Liver (tissue), 9 donors: ENCODE data around the gene CGN. TPM values are rescaled to one million over a fixed set of nuclear protein-coding genes. Genes with fewer than 3 reads are reported as not detected.

Experiments
- DNase-seq: peaks from one replicate; pipeline ENCODE4 v3.0.0-alpha.2; 2017; ENCODE audit warnings: low spot score
- H3K27ac ChIP-seq, 2 donors: one replicate each; pipeline ENCODE4 v1.7.0; 2013; ENCODE audit warnings: inconsistent platforms in 2 of 2, low read length in 2 of 2, control low read depth in 1 of 2, low read depth in 1 of 2, mild to moderate bottlenecking in 1 of 2
- H3K27me3 ChIP-seq, 4 donors: one replicate each; pipeline versions ENCODE4 v1.6.1 to v1.7.0; 2013; ENCODE audit warnings: low read length in 3 of 4, inconsistent platforms in 1 of 4, mild to moderate bottlenecking in 1 of 4, moderate library complexity in 1 of 4; ENCODE audit not compliant: control insufficient read depth in 4 of 4, insufficient read depth in 4 of 4
- H3K36me3 ChIP-seq, 4 donors: one replicate each; pipeline versions ENCODE4 v1.6.1 to v1.7.0; 2013; ENCODE audit warnings: low read length in 3 of 4, mild to moderate bottlenecking in 3 of 4, low read depth in 1 of 4, moderate library complexity in 1 of 4; ENCODE audit not compliant: control insufficient read depth in 4 of 4, insufficient read depth in 3 of 4
- H3K4me1 ChIP-seq, 4 donors: one replicate each; pipeline versions ENCODE4 v1.6.1 to v1.7.0; 2013; ENCODE audit warnings: low read length in 3 of 4, mild to moderate bottlenecking in 3 of 4, moderate library complexity in 1 of 4; ENCODE audit not compliant: control insufficient read depth in 4 of 4, insufficient read depth in 4 of 4
- H3K4me3 ChIP-seq, 3 donors: one replicate each; pipeline versions ENCODE4 v1.6.1 to v1.7.0; 2013; ENCODE audit warnings: low read length in 3 of 3, control low read depth in 1 of 3, low read depth in 1 of 3, mild to moderate bottlenecking in 1 of 3
- H3K9ac ChIP-seq, 2 donors: one replicate each; pipeline ENCODE4 v1.7.0; 2013; ENCODE audit warnings: low read length in 2 of 2, mild to moderate bottlenecking in 2 of 2, moderate library complexity in 2 of 2, control low read depth in 1 of 2, low read depth in 1 of 2
- H3K9me3 ChIP-seq, 4 donors: one replicate each; pipeline versions ENCODE4 v1.6.1 to v1.7.0; 2013; ENCODE audit warnings: low read length in 3 of 4; ENCODE audit not compliant: control insufficient read depth in 4 of 4
- EGR1 ChIP-seq, 2 donors: IDR thresholded peaks; 2 replicates each; pipeline ENCODE4 v1.6.1; 2016 to 2018; ENCODE audit warnings: antibody characterized with exemption in 2 of 2, low read depth in 2 of 2
- FOXA1 ChIP-seq: IDR thresholded peaks from 2 replicates; pipeline ENCODE4 v1.6.1; 2016; ENCODE audit warnings: antibody characterized with exemption
- FOXA2 ChIP-seq: IDR thresholded peaks from 2 replicates; pipeline ENCODE4 v1.6.1; 2016; ENCODE audit warnings: antibody characterized with exemption
- GABPA ChIP-seq, 2 donors: IDR thresholded peaks in 1 of 2; conservative IDR thresholded peaks in 1 of 2; 2 replicates each; pipeline ENCODE4 v1.6.1; 2016; ENCODE audit warnings: antibody characterized with exemption in 2 of 2, mild to moderate bottlenecking in 1 of 2, moderate library complexity in 1 of 2
- HNF4A ChIP-seq, 2 donors: conservative IDR thresholded peaks; 2 replicates each; pipeline ENCODE4 v1.6.1; 2016; ENCODE audit warnings: antibody characterized with exemption in 2 of 2, mild to moderate bottlenecking in 2 of 2
- JUND ChIP-seq, 2 donors: IDR thresholded peaks; 2 replicates each; pipeline ENCODE4 v1.6.1; 2016; ENCODE audit warnings: antibody characterized with exemption in 2 of 2
- SP1 ChIP-seq: IDR thresholded peaks from 2 replicates; pipeline ENCODE4 v1.6.1; 2018; ENCODE audit warnings: antibody characterized with exemption, mild to moderate bottlenecking
- TAF1 ChIP-seq: conservative IDR thresholded peaks from 2 replicates; pipeline ENCODE4 v1.6.1; 2016; ENCODE audit warnings: antibody characterized with exemption, mild to moderate bottlenecking
- YY1 ChIP-seq: IDR thresholded peaks from 2 replicates; pipeline ENCODE4 v1.6.1; 2016; ENCODE audit warnings: antibody characterized with exemption, mild to moderate bottlenecking
- whole genome bisulfite sequencing: extraction: QIAGEN DNeasy Blood & Tissue Kit; methylation state at CpG from one replicate; pipeline ENCODE4 v1.1.7; 2013; 5-methylcytosine and 5-hydroxymethylcytosine counted together
- polyA plus RNA-seq, 2 donors: library from polyadenylated mRNA; stranded (reverse) in 1 of 2; unstranded in 1 of 2; fragments of 200-250 nt in 1 of 2; fragments of >200 nt in 1 of 2; fragmentation: Nextera tagmentation in 1 of 2; extraction: Ambion mirVana in 1 of 2; gene quantifications; one replicate each; pipeline versions ENCODE4 v1.2.1 to v1.2.3, GENCODE V29; 2013 to 2015
- total RNA-seq, 2 donors: library from RNA; depleted of rRNA; stranded (reverse); fragments of >200 nt; gene quantifications; one replicate each; pipeline ENCODE4 v1.2.3, GENCODE V29; 2014
- TF ChIP-seq, protein P1 (sequence below): IDR thresholded peaks from 2 replicates; pipeline ENCODE4 v1.6.1; 2016; ENCODE audit warnings: antibody characterized with exemption, mild to moderate bottlenecking
- TF ChIP-seq, protein P2 (sequence below): IDR thresholded peaks from 2 replicates; pipeline ENCODE4 v1.6.1; 2016; ENCODE audit warnings: antibody characterized with exemption
- TF ChIP-seq, protein P3 (sequence below): IDR thresholded peaks from 2 replicates; pipeline ENCODE4 v1.6.1; 2016; ENCODE audit warnings: antibody characterized with exemption
- TF ChIP-seq, protein P4 (sequence below): fragments of 150-350 bp; IDR thresholded peaks from 2 replicates; pipeline ENCODE4 v1.5.1; 2017; ENCODE audit warnings: improper control_type of control experiment, low read depth, low read length; ENCODE audit not compliant: missing input control
- TF ChIP-seq, protein P5 (sequence below): IDR thresholded peaks from 2 replicates; pipeline ENCODE4 v1.6.1; 2016; ENCODE audit warnings: antibody characterized with exemption
- donor health status: healthy.
- donor health status: healthy.
- donor health status: healthy.
- donor health status: healthy.
- donor health status: healthy.

CGN gene
- total and polyA plus RNA-seq, 4 donors: 16.9 to 48.9 (median 19.4) TPM

DNA sequence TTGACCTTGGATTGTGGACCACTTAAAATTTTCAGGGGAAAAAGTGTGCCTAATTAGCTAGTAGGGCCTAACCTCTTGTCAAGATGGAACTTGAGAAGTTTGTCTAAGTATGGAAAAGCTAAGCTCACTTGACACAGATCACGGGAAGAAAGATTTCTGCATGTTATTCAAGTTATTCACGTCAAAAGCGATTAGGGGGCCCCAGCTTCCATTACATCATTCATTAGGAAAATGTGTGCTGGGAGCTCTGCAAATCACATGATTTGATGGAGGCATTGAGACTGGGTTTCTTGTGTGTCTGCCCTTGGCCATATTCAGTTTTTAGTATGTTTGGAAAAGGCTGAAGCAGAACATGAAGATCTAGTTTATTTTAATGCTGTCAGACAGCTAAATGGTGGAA lies 36.4 kb upstream of the CGN start (continued):
- TF ChIP-seq FOXA2 (no peak), FOXA1 (no peak), TAF1 (no peak), YY1 (no peak)

DNA sequence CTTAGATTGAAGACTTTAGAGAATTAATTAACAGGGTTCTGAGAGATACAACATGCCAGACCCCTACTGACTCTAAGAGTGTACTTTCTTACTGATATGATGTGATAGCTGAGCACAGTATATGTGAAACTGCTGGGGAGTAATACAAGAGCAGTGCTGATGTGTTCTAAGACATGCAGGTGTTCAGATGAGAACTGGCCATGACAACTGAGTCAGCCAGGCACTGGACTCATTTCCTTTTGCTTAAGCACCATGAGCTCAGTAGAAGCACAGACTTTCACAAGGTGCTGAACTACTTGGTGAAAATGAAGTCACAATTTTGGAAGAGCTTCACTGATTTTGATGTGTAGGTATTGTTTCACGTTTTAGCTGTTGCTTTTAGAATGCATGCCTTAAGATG lies 36.0 kb upstream of the CGN start:
- H3K27ac ChIP-seq: no peak overlapping the region
- H3K9ac ChIP-seq: no peak overlapping the region

DNA sequence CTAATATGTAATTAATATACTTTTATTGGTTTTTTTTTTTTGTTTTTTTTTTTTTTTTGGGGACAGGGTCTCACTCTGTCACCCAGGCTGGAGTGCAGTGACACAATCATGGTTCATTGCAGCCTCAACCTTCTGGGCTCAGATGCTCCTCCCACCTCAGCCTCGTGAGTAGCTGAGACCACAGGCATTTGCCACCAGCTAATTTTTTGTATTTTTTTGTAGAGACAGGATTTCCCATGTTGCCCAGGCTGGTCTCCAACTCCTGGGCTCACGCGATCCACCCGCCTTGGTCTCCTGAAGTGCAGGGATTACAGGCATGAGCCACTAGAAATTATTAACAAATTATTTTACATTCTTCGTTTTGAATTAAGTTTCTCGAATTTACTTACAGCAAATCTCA lies 35.1 kb upstream of the CGN start:
- Histone ChIP-seq H3K9ac (no peak overlapping the region), H3K4me1 (no peaks in the 10 kb centered on the region), H3K27me3 (no peaks in the 10 kb centered on the region), H3K36me3 (peaks cover 0 to 1% (median 0%) of the 10 kb centered on the region in 4 donors), H3K9me3 (no peaks in the 10 kb centered on the region), H3K4me3 (no peak overlapping the region), H3K27ac (no peak overlapping the region)
- TF ChIP-seq YY1 (no peak), HNF4A (conservative IDR thresholded peaks at IDR 0.05) (no peak), GABPA (IDR thresholded peaks at IDR 0.05 in 1 of 2, conservative IDR thresholded peaks at IDR 0.05 in 1 of 2) (no peak), FOXA1 (no peak), FOXA2 (no peak), SP1 (no peak), EGR1 (IDR thresholded peaks at IDR 0.05; ENCODE audit: low read depth in 2 of 2) (no peak), JUND (IDR thresholded peaks at IDR 0.05) (no peak)
- TF ChIP-seq, protein P1, sequence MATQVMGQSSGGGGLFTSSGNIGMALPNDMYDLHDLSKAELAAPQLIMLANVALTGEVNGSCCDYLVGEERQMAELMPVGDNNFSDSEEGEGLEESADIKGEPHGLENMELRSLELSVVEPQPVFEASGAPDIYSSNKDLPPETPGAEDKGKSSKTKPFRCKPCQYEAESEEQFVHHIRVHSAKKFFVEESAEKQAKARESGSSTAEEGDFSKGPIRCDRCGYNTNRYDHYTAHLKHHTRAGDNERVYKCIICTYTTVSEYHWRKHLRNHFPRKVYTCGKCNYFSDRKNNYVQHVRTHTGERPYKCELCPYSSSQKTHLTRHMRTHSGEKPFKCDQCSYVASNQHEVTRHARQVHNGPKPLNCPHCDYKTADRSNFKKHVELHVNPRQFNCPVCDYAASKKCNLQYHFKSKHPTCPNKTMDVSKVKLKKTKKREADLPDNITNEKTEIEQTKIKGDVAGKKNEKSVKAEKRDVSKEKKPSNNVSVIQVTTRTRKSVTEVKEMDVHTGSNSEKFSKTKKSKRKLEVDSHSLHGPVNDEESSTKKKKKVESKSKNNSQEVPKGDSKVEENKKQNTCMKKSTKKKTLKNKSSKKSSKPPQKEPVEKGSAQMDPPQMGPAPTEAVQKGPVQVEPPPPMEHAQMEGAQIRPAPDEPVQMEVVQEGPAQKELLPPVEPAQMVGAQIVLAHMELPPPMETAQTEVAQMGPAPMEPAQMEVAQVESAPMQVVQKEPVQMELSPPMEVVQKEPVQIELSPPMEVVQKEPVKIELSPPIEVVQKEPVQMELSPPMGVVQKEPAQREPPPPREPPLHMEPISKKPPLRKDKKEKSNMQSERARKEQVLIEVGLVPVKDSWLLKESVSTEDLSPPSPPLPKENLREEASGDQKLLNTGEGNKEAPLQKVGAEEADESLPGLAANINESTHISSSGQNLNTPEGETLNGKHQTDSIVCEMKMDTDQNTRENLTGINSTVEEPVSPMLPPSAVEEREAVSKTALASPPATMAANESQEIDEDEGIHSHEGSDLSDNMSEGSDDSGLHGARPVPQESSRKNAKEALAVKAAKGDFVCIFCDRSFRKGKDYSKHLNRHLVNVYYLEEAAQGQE: no peak
- TF ChIP-seq, protein P2, sequence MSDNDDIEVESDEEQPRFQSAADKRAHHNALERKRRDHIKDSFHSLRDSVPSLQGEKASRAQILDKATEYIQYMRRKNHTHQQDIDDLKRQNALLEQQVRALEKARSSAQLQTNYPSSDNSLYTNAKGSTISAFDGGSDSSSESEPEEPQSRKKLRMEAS: no peak
- TF ChIP-seq, protein P3, sequence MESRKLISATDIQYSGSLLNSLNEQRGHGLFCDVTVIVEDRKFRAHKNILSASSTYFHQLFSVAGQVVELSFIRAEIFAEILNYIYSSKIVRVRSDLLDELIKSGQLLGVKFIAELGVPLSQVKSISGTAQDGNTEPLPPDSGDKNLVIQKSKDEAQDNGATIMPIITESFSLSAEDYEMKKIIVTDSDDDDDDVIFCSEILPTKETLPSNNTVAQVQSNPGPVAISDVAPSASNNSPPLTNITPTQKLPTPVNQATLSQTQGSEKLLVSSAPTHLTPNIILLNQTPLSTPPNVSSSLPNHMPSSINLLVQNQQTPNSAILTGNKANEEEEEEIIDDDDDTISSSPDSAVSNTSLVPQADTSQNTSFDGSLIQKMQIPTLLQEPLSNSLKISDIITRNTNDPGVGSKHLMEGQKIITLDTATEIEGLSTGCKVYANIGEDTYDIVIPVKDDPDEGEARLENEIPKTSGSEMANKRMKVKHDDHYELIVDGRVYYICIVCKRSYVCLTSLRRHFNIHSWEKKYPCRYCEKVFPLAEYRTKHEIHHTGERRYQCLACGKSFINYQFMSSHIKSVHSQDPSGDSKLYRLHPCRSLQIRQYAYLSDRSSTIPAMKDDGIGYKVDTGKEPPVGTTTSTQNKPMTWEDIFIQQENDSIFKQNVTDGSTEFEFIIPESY: no peak
- TF ChIP-seq, protein P4, sequence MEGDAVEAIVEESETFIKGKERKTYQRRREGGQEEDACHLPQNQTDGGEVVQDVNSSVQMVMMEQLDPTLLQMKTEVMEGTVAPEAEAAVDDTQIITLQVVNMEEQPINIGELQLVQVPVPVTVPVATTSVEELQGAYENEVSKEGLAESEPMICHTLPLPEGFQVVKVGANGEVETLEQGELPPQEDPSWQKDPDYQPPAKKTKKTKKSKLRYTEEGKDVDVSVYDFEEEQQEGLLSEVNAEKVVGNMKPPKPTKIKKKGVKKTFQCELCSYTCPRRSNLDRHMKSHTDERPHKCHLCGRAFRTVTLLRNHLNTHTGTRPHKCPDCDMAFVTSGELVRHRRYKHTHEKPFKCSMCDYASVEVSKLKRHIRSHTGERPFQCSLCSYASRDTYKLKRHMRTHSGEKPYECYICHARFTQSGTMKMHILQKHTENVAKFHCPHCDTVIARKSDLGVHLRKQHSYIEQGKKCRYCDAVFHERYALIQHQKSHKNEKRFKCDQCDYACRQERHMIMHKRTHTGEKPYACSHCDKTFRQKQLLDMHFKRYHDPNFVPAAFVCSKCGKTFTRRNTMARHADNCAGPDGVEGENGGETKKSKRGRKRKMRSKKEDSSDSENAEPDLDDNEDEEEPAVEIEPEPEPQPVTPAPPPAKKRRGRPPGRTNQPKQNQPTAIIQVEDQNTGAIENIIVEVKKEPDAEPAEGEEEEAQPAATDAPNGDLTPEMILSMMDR: no peak
- TF ChIP-seq, protein P5, sequence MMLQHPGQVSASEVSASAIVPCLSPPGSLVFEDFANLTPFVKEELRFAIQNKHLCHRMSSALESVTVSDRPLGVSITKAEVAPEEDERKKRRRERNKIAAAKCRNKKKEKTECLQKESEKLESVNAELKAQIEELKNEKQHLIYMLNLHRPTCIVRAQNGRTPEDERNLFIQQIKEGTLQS: no peak
- WGBS: 91% methylated on average over 6 of the region's 6 CpGs
- no peak for DNase-seq

More for the DNA sequence above, 36.0 kb upstream of the CGN start:
- no peaks in the 10 kb centered on the region for H3K9me3 ChIP-seq
- WGBS: 88% methylated on average over 1 of the region's 1 CpG
- H3K27me3 ChIP-seq: no peaks in the 10 kb centered on the region
- H3K4me1 ChIP-seq: no peaks in the 10 kb centered on the region
- DNase-seq: no peak
- H3K4me3 ChIP-seq: no peak overlapping the region
- peaks cover 0 to 1% (median 0%) of the 10 kb centered on the region in 4 donors for H3K36me3 ChIP-seq
- TF ChIP-seq, protein P2: no peak
